HEK293 (cell line): ENCODE measurements around the gene SGTB.
A peak's percentile ranks its signal among the peaks of the same experiment; 100 is the strongest.

Source experiments
- SCRT2 ChIP-seq: fragments of 450-650 bp; formaldehyde crosslinking; IDR thresholded peaks from 2 replicates; pipeline ENCODE4 v1.5.1; 2016; ENCODE audit warnings: missing biosample characterization, missing genetic modification characterization
- ZBTB1 ChIP-seq: fragments of 450-650 bp; formaldehyde crosslinking; IDR thresholded peaks from 2 replicates; pipeline ENCODE4 v1.5.1; 2016; ENCODE audit warnings: missing biosample characterization, missing genetic modification characterization
- ZBTB20 ChIP-seq: fragments of 450-650 bp; formaldehyde crosslinking; IDR thresholded peaks from 2 replicates; pipeline ENCODE4 v1.5.1; 2016; ENCODE audit warnings: missing biosample characterization, missing genetic modification characterization
- ZEB2 ChIP-seq: fragments of 450-650 bp; formaldehyde crosslinking; IDR thresholded peaks from 2 replicates; pipeline ENCODE4 v1.5.1; 2016; ENCODE audit warnings: missing biosample characterization, missing genetic modification characterization
- ZNF10 ChIP-seq: fragments of 450-650 bp; formaldehyde crosslinking; IDR thresholded peaks from 2 replicates; pipeline ENCODE4 v1.5.1; 2017; ENCODE audit warnings: missing biosample characterization, missing genetic modification characterization
- ZNF140 ChIP-seq: fragments of 450-650 bp; formaldehyde crosslinking; IDR thresholded peaks from 2 replicates; pipeline ENCODE4 v1.5.1; 2016; ENCODE audit warnings: missing biosample characterization, missing genetic modification characterization
- ZNF184 ChIP-seq: fragments of 450-650 bp; IDR thresholded peaks from 2 replicates; pipeline ENCODE4 v1.5.1; 2018; ENCODE audit warnings: missing biosample characterization, mild to moderate bottlenecking, missing genetic modification characterization
- ZNF223 ChIP-seq: fragments of 450-650 bp; formaldehyde crosslinking; IDR thresholded peaks from 2 replicates; pipeline ENCODE4 v1.5.1; 2016; ENCODE audit warnings: missing biosample characterization, missing genetic modification characterization
- TF ChIP-seq, protein P1 (sequence below): fragments of 450-650 bp; formaldehyde crosslinking; IDR thresholded peaks from 2 replicates; pipeline ENCODE4 v1.5.1; 2016; ENCODE audit warnings: missing biosample characterization, missing genetic modification characterization
- TF ChIP-seq, protein P2 (sequence below): fragments of 450-650 bp; formaldehyde crosslinking; IDR thresholded peaks from 2 replicates; pipeline ENCODE4 v1.5.1; 2016; ENCODE audit warnings: missing biosample characterization, missing genetic modification characterization
- TF ChIP-seq, protein P3 (sequence below): fragments of 450-650 bp; formaldehyde crosslinking; IDR thresholded peaks from 2 replicates; pipeline ENCODE4 v1.5.1; 2017; ENCODE audit warnings: missing biosample characterization, mild to moderate bottlenecking, missing genetic modification characterization, moderate library complexity
- TF ChIP-seq, protein P4 (sequence below): fragments of 450-650 bp; formaldehyde crosslinking; optimal IDR thresholded peaks from 2 replicates; pipeline ENCODE3; 2016; ENCODE audit warnings: missing biosample characterization, mild to moderate bottlenecking, missing genetic modification characterization
- TF ChIP-seq, protein P5 (sequence below): fragments of 450-650 bp; formaldehyde crosslinking; IDR thresholded peaks from 2 replicates; pipeline ENCODE4 v1.5.1; 2016; ENCODE audit warnings: missing biosample characterization, missing genetic modification characterization

DNA sequence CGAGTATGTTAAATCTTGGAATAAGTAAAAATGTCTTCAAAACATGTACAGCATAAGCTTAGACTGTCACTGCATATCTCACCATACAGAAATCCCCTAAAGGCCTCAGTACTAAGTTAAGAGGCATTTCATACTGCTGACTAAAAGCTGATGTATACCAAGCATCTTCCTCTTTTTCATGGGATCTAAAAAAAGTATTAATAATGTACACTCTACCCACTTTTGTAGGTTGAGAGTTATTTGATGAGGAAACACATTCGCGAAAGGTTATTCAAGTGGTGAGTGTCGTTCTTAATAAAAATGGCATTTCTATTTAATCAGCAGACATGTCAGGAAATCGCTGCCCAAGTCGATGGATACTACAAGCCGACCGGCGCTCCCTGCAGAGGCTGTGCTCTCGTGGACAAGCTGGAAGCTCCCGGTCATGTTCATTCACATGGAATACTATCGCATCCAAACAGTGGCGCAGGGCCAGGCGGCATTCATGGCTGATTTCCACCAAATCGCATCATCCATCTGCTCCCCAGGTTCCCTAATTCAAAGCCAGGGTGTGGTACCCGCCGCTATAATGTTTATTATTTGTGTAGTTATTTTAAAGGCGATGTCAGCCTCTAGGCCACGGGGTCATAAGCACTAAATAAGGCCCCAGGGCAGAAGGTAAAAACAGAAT is 724 bp downstream of the SGTB start:
- TF ChIP-seq ZNF10 (tag by site-specific recombination), result no peak
- 0 out of 2 replicates have a peak, but pooled peaks have one; percentile 61 for TF ChIP-seq ZBTB20 (tag by site-specific recombination)
- TF ChIP-seq, protein P1, sequence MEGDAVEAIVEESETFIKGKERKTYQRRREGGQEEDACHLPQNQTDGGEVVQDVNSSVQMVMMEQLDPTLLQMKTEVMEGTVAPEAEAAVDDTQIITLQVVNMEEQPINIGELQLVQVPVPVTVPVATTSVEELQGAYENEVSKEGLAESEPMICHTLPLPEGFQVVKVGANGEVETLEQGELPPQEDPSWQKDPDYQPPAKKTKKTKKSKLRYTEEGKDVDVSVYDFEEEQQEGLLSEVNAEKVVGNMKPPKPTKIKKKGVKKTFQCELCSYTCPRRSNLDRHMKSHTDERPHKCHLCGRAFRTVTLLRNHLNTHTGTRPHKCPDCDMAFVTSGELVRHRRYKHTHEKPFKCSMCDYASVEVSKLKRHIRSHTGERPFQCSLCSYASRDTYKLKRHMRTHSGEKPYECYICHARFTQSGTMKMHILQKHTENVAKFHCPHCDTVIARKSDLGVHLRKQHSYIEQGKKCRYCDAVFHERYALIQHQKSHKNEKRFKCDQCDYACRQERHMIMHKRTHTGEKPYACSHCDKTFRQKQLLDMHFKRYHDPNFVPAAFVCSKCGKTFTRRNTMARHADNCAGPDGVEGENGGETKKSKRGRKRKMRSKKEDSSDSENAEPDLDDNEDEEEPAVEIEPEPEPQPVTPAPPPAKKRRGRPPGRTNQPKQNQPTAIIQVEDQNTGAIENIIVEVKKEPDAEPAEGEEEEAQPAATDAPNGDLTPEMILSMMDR, result no peak
- TF ChIP-seq ZNF184 (tag by site-specific recombination), result no peak
- TF ChIP-seq ZNF223 (tag by site-specific recombination), result no peak
- TF ChIP-seq, protein P2, sequence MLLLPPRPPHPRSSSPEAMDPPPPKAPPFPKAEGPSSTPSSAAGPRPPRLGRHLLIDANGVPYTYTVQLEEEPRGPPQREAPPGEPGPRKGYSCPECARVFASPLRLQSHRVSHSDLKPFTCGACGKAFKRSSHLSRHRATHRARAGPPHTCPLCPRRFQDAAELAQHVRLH, result no peak
- no peak for TF ChIP-seq ZNF140 (tag by site-specific recombination)
- no peak for TF ChIP-seq ZBTB1
- no peak for TF ChIP-seq SCRT2 (tag by site-specific recombination)
- TF ChIP-seq, protein P3, sequence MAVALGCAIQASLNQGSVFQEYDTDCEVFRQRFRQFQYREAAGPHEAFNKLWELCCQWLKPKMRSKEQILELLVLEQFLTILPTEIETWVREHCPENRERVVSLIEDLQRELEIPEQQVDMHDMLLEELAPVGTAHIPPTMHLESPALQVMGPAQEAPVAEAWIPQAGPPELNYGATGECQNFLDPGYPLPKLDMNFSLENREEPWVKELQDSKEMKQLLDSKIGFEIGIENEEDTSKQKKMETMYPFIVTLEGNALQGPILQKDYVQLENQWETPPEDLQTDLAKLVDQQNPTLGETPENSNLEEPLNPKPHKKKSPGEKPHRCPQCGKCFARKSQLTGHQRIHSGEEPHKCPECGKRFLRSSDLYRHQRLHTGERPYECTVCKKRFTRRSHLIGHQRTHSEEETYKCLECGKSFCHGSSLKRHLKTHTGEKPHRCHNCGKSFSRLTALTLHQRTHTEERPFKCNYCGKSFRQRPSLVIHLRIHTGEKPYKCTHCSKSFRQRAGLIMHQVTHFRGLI (tag by site-specific recombination), result no peak
- TF ChIP-seq ZEB2 (tag by site-specific recombination), result no peak; the same call in 1 of the 2 replicates
- TF ChIP-seq, protein P4, sequence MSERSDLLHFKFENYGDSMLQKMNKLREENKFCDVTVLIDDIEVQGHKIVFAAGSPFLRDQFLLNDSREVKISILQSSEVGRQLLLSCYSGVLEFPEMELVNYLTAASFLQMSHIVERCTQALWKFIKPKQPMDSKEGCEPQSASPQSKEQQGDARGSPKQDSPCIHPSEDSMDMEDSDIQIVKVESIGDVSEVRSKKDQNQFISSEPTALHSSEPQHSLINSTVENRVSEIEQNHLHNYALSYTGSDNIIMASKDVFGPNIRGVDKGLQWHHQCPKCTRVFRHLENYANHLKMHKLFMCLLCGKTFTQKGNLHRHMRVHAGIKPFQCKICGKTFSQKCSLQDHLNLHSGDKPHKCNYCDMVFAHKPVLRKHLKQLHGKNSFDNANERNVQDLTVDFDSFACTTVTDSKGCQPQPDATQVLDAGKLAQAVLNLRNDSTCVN (tag by site-specific recombination), result no peak
- TF ChIP-seq, protein P5, sequence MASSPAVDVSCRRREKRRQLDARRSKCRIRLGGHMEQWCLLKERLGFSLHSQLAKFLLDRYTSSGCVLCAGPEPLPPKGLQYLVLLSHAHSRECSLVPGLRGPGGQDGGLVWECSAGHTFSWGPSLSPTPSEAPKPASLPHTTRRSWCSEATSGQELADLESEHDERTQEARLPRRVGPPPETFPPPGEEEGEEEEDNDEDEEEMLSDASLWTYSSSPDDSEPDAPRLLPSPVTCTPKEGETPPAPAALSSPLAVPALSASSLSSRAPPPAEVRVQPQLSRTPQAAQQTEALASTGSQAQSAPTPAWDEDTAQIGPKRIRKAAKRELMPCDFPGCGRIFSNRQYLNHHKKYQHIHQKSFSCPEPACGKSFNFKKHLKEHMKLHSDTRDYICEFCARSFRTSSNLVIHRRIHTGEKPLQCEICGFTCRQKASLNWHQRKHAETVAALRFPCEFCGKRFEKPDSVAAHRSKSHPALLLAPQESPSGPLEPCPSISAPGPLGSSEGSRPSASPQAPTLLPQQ (tag by site-specific recombination), result no peak
